NCI-H510A (cell line): ENCODE data around the gene ELAC1.
A peak's percentile ranks its signal among the peaks of the same experiment; 100 is the strongest.
"Not testable (repeated sequence)": the region's sequence is repeated elsewhere in the genome, so short reads cannot be mapped to it uniquely, and the experiment has no call there.

Experiments used
- DNase-seq: peaks from one replicate; lab custom pipeline; 2025; lab: John Stamatoyannopoulos, UW

ELAC1 gene

GRCh38 chr18:50973367-50974126 lies 5.7 kb downstream of the ELAC1 start:
- DNase-seq, result no peak

DNA sequence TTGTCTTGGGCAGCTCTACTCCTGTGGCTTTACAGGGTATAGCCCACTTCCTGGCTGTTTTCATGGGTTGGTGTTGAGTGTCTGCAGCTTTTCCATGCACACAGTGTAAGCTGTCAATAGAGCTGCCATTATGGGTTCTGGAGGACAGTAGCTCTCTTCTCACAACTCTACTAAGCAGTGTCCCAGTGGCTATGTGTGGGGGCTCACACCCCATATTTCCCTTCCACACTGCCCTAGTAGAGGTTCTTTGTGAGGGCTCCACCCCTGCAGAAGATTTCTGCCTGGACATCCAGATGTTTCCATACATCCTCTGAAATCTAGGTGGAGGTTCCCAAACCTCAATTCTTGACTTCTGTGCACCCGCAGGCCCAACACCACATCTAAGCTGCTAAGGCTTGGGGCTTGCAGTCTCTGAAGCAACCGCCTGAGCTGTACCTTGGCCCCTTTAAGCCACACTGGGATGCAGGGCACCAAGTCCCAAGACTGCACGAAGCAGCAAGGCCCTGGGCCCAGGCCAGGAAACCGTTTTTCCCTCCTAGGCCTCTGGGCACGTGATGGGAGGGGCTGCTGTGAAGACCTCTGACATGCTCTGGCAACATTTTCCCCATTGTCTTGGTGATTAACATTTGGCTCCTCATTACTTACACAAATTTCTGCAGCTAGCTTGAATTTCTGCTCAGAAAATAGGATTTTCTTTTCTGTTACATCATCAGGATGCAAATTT lies 9.4 kb downstream of the ELAC1 start:
- no peak for DNase-seq

DNA sequence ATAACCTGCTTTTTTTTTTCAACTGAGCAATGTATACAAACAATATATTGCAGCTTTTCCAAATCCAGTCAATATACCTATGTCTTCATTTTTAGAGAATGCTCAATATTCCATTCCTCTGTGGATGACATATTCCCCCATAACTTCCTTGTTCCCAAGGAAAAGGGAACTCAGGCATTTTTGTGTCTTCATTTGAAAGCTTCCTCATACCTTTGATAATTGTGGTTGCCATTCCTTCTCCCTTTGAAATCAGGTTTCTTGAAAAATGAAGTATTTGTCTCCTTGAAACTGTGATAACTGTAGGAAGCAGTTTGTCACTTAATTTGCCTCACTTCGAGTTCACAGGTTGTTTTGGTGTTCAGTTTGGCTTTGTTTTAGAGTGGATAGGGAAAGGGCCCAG lies 13.5 kb downstream of the ELAC1 start:
- DNase-seq, result no peak

- DNase-seq, result no peak
These were observed 14.4 kb downstream of the ELAC1 start for GRCh38 chr18:50982086-50982801.

GRCh38 chr18:50982802-50983179 lies 15.0 kb downstream of the ELAC1 start:
- no peak for DNase-seq

DNA sequence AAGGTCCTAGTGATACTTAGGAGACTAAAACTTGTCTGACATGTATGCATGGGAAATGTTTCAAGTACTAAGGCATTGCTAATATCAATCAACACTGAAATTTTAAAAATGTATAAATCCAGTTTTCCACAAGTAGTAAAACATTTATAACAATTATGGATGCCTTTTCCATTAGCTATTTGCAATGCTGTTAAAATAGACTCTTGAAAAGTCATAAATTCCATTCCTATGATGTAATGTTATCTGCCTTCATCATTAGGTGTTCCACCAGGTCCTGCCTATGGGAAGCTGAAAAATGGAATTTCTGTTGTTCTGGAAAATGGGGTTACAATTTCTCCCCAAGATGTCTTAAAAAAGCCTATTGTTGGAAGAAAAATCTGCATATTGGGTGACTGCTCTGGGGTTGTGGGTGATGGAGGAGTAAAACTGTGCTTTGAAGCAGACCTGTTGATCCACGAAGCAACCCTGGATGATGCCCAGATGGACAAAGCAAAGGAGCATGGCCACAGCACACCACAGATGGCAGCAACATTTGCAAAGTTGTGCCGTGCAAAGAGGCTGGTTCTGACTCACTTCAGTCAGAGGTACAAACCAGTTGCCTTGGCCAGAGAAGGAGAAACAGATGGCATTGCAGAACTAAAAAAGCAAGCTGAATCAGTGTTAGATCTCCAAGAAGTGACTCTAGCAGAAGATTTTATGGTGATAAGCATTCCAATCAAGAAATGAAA lies 18.7 kb downstream of the ELAC1 start:
- no peak for DNase-seq

GRCh38 chr18:50987261-50987660 lies 19.4 kb downstream of the ELAC1 start:
- no peak for DNase-seq

- DNase-seq, result no peak
These were observed 21.9 kb downstream of the ELAC1 start for GRCh38 chr18:50989711-50990110.

DNA sequence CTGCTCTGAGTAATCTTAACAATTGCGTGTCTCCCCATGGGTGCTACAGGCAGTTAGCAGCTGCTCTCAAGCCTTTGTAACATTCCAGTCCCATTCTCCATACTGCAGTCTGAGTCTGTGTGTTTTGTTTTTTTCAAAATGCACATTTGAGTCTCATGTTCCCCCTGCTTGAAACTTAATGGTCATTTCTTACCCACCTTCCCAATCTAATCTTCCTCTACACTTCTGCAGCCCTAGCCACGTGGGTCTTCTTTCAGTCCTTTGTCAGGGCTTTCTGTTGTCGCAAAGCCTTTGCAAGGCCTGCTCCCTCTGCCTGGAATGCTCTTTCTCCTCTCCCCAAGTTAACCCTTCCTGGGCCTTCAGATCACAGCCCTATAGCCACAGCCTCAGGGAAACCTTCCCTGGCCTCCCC lies 24.5 kb downstream of the ELAC1 start:
- DNase-seq, result no peak

- DNase-seq, result no peak
These were observed 26.2 kb downstream of the ELAC1 start for GRCh38 chr18:50994031-50994430.

DNA sequence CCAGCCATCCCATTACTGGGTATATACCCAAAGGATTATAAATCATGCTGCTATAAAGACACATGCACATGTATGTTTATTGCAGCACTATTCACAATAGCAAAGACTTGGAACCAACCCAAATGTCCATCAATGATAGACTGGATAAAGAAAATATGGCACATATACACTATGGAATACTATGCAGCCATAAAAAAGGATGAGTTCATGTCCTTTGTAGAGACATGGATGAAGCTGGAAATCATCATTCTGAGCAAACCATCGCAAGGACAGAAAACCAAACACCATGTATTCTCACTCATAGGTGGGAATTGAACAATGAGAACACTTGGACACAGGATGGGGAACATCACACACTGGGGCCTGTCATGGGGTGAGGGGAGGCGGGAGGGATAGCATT lies 35.3 kb downstream of the ELAC1 start:
- DNase-seq, result not testable (repeated sequence)

- no peak for DNase-seq
These were observed 38.4 kb downstream of the ELAC1 start for GRCh38 chr18:51006061-51006818.

DNA sequence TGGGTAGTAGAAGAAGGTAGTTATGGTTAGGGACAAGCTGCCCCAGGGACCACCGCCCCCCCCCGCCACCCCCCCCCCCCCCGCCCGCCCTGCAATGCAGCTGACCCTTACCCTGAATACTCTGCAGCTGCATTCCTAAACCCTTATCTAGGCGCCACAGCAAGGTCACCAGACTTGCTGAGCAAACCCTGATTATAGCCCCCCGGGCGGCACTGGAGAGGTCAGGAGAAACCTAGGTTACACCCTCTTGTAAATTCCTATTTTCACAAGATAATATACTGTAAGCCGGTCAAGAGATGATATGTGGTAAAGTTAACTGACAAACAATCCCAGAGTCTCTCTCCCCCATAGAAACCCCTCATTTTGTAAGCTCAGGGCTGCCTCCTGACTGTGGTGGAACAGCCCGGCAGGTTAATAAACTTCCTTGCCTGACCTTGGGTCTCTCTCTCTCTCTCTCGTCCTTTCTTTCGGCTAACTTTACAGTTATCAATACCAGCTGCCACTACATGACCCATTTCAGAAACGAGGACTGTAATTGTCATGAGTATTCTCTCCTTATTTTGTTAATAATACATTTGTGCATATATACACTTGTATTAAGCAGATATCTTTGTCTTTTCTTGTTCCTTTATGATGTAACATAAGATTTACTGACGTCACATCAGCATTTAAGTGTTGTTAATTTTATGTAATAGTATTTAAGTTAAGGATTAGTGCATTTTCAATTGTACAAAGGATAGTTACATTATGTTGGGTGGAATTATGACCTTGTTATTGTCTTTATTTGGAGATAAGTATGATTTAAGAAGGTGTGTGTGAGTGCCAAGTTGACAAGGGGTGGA lies 39.3 kb downstream of the ELAC1 start:
- DNase-seq, result no peak

GRCh38 chr18:51007790-51008139 lies 39.9 kb downstream of the ELAC1 start:
- DNase-seq, result no peak

DNA sequence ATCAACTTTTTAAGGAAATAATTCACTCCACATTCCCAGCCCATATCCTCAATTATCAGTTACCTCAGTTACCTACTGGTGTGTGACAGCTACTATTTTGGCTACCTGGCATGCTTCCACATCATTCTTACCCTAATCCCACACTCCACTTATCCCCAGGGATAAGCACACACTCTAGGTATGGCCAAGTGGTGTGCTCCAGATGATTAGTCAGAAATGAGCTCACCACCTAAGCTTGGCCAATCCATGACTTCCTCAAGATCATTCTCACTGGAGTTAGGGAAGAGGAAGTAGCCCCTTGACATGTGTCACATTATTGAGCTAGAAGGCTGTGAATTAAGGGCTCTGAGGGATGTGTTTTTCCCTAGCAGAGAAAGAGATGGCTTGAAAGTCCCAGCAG lies 41.2 kb downstream of the ELAC1 start:
- DNase-seq, result peak; percentile 45

DNA sequence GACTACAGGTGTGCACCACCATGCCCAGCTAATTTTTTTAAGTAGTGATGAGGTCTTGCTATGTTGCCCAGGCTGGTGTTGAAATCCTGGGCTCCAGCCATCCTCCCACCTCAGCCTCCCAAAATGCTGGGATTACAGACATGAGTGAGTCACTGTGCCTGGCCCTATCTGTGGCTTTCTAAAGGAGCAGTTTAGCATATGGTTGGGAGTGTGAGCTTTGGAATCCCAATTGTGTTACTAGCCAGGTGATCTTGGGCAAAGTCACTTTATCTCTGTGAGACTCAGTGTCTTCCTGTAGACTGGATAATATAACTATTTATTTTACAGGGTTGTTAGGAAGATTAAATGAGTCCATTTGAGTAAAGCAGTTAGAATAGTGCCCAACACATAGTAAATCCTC lies 42.4 kb downstream of the ELAC1 start:
- DNase-seq, result no peak

GRCh38 chr18:51011709-51012108 lies 43.9 kb downstream of the ELAC1 start:
- DNase-seq, result no peak

GRCh38 chr18:51012441-51012840 lies 44.6 kb downstream of the ELAC1 start:
- no peak for DNase-seq

- DNase-seq, result no peak
These were observed 45.4 kb downstream of the ELAC1 start for GRCh38 chr18:51013259-51013658.

DNA sequence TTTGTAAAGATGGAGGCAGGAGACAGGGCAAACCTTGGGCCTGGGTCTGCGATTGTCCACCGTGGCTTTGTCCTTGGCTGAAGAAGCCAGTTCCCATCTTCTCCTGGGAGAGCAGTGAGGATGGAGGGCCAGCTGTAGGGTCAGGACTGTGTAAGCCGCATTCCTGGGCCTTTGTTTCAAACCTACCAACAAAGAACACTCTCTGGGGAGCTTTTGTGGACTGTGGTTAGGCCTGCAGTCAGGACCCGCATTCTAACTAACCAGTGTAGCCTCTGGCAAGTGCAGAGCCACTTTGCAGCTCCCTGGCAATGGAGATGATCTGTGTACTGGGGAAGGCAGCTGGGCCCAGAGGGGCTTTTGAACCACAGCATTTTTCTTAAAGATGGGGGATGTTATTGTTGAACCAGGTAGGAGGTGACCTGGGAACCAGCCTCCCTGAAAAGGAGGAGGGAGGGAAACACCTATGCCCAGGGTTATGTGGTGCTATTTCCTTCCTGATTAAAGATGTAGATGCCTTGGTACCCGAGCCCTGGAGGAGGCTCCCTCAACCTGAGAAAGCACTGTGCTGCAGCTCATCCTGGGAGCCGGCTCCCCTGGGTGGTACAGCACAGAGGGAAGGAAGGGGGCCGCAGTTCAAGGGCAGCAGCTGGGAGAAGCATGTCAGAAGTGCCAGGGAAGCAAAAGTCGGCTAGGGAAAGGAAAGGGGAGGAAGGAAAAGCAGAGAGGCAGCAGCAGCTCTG lies 49.5 kb downstream of the ELAC1 start:
- DNase-seq, result no peak
